GM23338 (cell line): Measurements from ENCODE around the gene GRM4.

Source experiments
- CREB1 ChIP-seq: fragments of 250-450 bp; sonication (Bioruptor Pico); IDR thresholded peaks from 2 replicates; pipeline ENCODE4 v1.5.0; 2020; ENCODE audit warnings: low read depth, mild to moderate bottlenecking, moderate library complexity
- EZH2 ChIP-seq: fragments of 200-600 bp; sonication (generic); IDR thresholded peaks from one replicate; pipeline ENCODE4 v1.8.0; 2017; ENCODE audit warnings: antibody characterized with exemption, mild to moderate bottlenecking, low read depth; ENCODE audit not compliant: unreplicated experiment
- EZH2phosphoT487 ChIP-seq: fragments of 200-600 bp; sonication (generic); IDR thresholded peaks from one replicate; pipeline ENCODE4 v1.8.1; 2018; ENCODE audit warnings: antibody characterized with exemption; ENCODE audit not compliant: unreplicated experiment
- JUNB ChIP-seq: IDR thresholded peaks from one replicate; pipeline ENCODE4 v1.6.1; 2016; ENCODE audit warnings: antibody characterized with exemption; ENCODE audit not compliant: unreplicated experiment
- POLR2AphosphoS5 ChIP-seq: IDR thresholded peaks from 2 replicates; pipeline ENCODE4 v1.6.1; 2016; ENCODE audit warnings: antibody characterized with exemption, low read depth
- TF ChIP-seq, protein P1 (sequence below), 2 experiments: fragments of 200-600 bp in 1 of 2; sonication (generic) in 1 of 2; conservative IDR thresholded peaks; 2 replicates each; pipeline versions ENCODE4 v1.5.1 to v1.6.1; 2016 to 2017; ENCODE audit warnings: antibody characterized with exemption in 2 of 2, low read depth in 2 of 2, mild to moderate bottlenecking in 2 of 2, moderate library complexity in 1 of 2
- TF ChIP-seq, protein P2 (sequence below): IDR thresholded peaks from one replicate; pipeline ENCODE4 v1.6.1; 2018; ENCODE audit warnings: antibody characterized with exemption; ENCODE audit not compliant: unreplicated experiment

DNA sequence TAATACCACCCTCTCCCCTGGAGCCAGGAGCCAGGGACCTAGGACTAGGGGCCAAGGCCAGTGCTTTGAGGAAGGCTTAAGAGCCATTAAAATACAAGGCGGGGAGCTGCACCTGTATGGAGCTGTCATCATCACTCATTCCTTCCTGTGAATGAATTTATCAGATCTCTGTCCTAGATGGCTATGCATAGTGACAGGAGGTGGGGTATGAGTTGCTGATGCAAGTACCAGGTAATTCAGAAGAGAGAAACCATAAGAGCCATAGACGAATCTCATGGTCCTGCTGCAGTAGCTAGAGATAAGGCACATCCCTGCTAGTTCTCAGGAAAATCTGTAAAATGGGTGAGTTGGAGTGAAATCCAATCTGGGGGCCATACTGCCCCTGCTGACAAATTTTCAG is 10.3 kb downstream of the GRM4 start:
- TF ChIP-seq, protein P1, sequence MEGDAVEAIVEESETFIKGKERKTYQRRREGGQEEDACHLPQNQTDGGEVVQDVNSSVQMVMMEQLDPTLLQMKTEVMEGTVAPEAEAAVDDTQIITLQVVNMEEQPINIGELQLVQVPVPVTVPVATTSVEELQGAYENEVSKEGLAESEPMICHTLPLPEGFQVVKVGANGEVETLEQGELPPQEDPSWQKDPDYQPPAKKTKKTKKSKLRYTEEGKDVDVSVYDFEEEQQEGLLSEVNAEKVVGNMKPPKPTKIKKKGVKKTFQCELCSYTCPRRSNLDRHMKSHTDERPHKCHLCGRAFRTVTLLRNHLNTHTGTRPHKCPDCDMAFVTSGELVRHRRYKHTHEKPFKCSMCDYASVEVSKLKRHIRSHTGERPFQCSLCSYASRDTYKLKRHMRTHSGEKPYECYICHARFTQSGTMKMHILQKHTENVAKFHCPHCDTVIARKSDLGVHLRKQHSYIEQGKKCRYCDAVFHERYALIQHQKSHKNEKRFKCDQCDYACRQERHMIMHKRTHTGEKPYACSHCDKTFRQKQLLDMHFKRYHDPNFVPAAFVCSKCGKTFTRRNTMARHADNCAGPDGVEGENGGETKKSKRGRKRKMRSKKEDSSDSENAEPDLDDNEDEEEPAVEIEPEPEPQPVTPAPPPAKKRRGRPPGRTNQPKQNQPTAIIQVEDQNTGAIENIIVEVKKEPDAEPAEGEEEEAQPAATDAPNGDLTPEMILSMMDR (conservative IDR thresholded peaks at IDR 0.05; ENCODE audit: low read depth in 2 of 2) = no peak
- TF ChIP-seq EZH2phosphoT487 = no peak
- no peak for TF ChIP-seq POLR2AphosphoS5
- TF ChIP-seq, protein P2, sequence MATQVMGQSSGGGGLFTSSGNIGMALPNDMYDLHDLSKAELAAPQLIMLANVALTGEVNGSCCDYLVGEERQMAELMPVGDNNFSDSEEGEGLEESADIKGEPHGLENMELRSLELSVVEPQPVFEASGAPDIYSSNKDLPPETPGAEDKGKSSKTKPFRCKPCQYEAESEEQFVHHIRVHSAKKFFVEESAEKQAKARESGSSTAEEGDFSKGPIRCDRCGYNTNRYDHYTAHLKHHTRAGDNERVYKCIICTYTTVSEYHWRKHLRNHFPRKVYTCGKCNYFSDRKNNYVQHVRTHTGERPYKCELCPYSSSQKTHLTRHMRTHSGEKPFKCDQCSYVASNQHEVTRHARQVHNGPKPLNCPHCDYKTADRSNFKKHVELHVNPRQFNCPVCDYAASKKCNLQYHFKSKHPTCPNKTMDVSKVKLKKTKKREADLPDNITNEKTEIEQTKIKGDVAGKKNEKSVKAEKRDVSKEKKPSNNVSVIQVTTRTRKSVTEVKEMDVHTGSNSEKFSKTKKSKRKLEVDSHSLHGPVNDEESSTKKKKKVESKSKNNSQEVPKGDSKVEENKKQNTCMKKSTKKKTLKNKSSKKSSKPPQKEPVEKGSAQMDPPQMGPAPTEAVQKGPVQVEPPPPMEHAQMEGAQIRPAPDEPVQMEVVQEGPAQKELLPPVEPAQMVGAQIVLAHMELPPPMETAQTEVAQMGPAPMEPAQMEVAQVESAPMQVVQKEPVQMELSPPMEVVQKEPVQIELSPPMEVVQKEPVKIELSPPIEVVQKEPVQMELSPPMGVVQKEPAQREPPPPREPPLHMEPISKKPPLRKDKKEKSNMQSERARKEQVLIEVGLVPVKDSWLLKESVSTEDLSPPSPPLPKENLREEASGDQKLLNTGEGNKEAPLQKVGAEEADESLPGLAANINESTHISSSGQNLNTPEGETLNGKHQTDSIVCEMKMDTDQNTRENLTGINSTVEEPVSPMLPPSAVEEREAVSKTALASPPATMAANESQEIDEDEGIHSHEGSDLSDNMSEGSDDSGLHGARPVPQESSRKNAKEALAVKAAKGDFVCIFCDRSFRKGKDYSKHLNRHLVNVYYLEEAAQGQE = no peak
- TF ChIP-seq EZH2 = no peak
- no peak for TF ChIP-seq CREB1
- no peak for TF ChIP-seq JUNB
